OCI-LY7 (cell line): Measurements from ENCODE around the gene ZFP69B. TPM values are rescaled to one million over a fixed set of nuclear protein-coding genes. Genes with fewer than 3 reads are reported as not detected.

ENCODE experiments used
- BruUV-seq: library from RNA; stranded (reverse); fragments of 400-500 nt; replicated peaks from 2 replicates; lab custom pipeline; 2021; lab: Mats Ljungman, UMichigan
- CTCF ChIA-PET: fragments of 300-600 bp; sonication (Branson Sonifier 250); formaldehyde crosslinking; loops from one replicate; lab custom pipeline; 2022; ENCODE audit warnings: antibody characterized with exemption; ENCODE audit not compliant: unreplicated experiment; lab: Charles Lee
- POLR2A ChIA-PET: fragments of 300-600 bp; sonication (Branson Sonifier 250); formaldehyde crosslinking; loops from one replicate; lab custom pipeline; 2022; ENCODE audit warnings: antibody characterized with exemption; lab: Charles Lee
- DNase-seq: peaks from one replicate; pipeline ENCODE4 v3.0.0-alpha.2; 2015; ENCODE audit warnings: low spot score
- H2AFZ ChIP-seq: fragments of 200-600 bp; sonication (generic), shearing (Covaris generic); 2 replicates; pipeline ENCODE4 v1.6.1; 2014; ENCODE audit warnings: mild to moderate bottlenecking, antibody characterized with exemption, low read length, moderate library complexity
- H3K27ac ChIP-seq: fragments of 200-600 bp; sonication (generic); 2 replicates; pipeline ENCODE4 v1.5.1; 2014; ENCODE audit warnings: mixed run types, low read depth, mild to moderate bottlenecking, moderate library complexity, low read length, inconsistent platforms; ENCODE audit not compliant: poor library complexity, severe bottlenecking
- H3K36me3 ChIP-seq: fragments of 200-600 bp; sonication (generic); 2 replicates; pipeline ENCODE4 v1.6.1; 2014; ENCODE audit warnings: mild to moderate bottlenecking, antibody characterized with exemption, low read length, moderate library complexity, mixed read lengths; ENCODE audit not compliant: insufficient read depth
- H3K4me1 ChIP-seq: fragments of 200-600 bp; sonication (generic); 2 replicates; pipeline ENCODE4 v1.5.1; 2014; ENCODE audit warnings: mild to moderate bottlenecking, low read length; ENCODE audit not compliant: insufficient read depth, poor library complexity, severe bottlenecking
- H3K4me2 ChIP-seq: fragments of 200-600 bp; sonication (generic); 2 replicates; pipeline ENCODE4 v1.6.1; 2014; ENCODE audit warnings: mild to moderate bottlenecking, low read length
- H3K4me3 ChIP-seq: fragments of 200-600 bp; sonication (generic); 2 replicates; pipeline ENCODE4 v1.5.1; 2014; ENCODE audit warnings: mild to moderate bottlenecking, low read depth, low read length; ENCODE audit not compliant: poor library complexity, severe bottlenecking
- H3K79me2 ChIP-seq: fragments of 200-600 bp; sonication (generic); 2 replicates; pipeline ENCODE4 v1.6.1; 2016; ENCODE audit warnings: low read depth, mild to moderate bottlenecking, low read length, moderate library complexity, mixed read lengths; ENCODE audit not compliant: insufficient read depth
- H3K9me2 ChIP-seq: fragments of 200-600 bp; sonication (generic); 2 replicates; pipeline ENCODE4 v1.6.1; 2016; ENCODE audit warnings: mild to moderate bottlenecking, low read length, mixed read lengths; ENCODE audit not compliant: insufficient read depth
- H3K9me3 ChIP-seq: fragments of 200-600 bp; sonication (generic); 2 replicates; pipeline ENCODE4 v1.6.1; 2014; ENCODE audit warnings: mild to moderate bottlenecking, mixed run types, low read length, mixed read lengths
- H4K20me1 ChIP-seq: fragments of 200-600 bp; sonication (generic); 2 replicates; pipeline ENCODE4 v1.6.1; 2014; ENCODE audit warnings: mild to moderate bottlenecking, antibody characterized with exemption, low read length, moderate library complexity, mixed read lengths; ENCODE audit not compliant: insufficient read depth
- CTCF ChIP-seq: fragments of 200-600 bp; sonication (generic); conservative IDR thresholded peaks from 2 replicates; pipeline ENCODE4 v1.5.1; 2014; ENCODE audit warnings: mild to moderate bottlenecking, antibody characterized with exemption, low read length, moderate library complexity, mixed read lengths
- EZH2phosphoT487 ChIP-seq: fragments of 200-600 bp; sonication (generic); IDR thresholded peaks from 2 replicates; pipeline ENCODE4 v1.6.1; 2018; ENCODE audit warnings: low read depth, borderline replicate concordance, mild to moderate bottlenecking, mixed run types, antibody characterized with exemption, low read length, moderate library complexity, mixed read lengths
- intact Hi-C: fragments of 100-400 bp; cut with micrococcal nuclease; formaldehyde crosslinking; loops from one replicate; pipeline ENCODE4 v1.10.0; 2022; ENCODE audit not compliant: unreplicated experiment
- total RNA-seq, 2 experiments: library from RNA; depleted of rRNA in 1 of 2; stranded (reverse); fragments of >200 nt in 1 of 2; shearing (Covaris generic) in 1 of 2; gene quantifications; 2 replicates each; pipeline ENCODE4 v1.2.3, GENCODE V29; 2014 to 2022

ZFP69B gene
- total RNA-seq, 2 experiments from 2014 or later = 12.7 to 26.8 TPM

GRCh38 chr1:40411843-40412242 is 38.4 kb upstream of the ZFP69B start:
- BruUV-seq = no TSS peak
- Histone ChIP-seq H3K4me1 (no peaks in the 10 kb centered on the region), H3K4me2 (no peak overlapping the region), H3K9me3 (no peaks in the 10 kb centered on the region), H4K20me1 (no peaks in the 10 kb centered on the region), H3K27ac (no peak overlapping the region), H3K4me3 (no peak overlapping the region), H3K79me2 (peaks cover 15% of the 10 kb centered on the region), H3K36me3 (peaks cover 93% of the 10 kb centered on the region), H2AFZ (no peak overlapping the region), H3K9me2 (no peaks in the 10 kb centered on the region)
- TF ChIP-seq EZH2phosphoT487 (no peak), CTCF (no peak)
- DNase-seq = no peak
- CTCF ChIA-PET = no interaction called here
- intact Hi-C loops = no loop called here
- POLR2A ChIA-PET = interaction anchor here (0.6 to 1.4 kb wide), 4 partner anchors 33 to 224 kb away, joined by 3 to 4 read pairs (median 3); partner anchors contain the start of gene SMAP2

GRCh38 chr1:40413527-40414252 is 36.6 kb upstream of the ZFP69B start:
- TF ChIP-seq CTCF (no peak), EZH2phosphoT487 (no peak)
- BruUV-seq = no TSS peak
- Histone ChIP-seq H2AFZ (no peak overlapping the region), H4K20me1 (no peaks in the 10 kb centered on the region), H3K4me2 (no peak overlapping the region), H3K27ac (no peak overlapping the region), H3K9me3 (no peaks in the 10 kb centered on the region), H3K36me3 (peaks cover 98% of the 10 kb centered on the region), H3K4me3 (no peak overlapping the region), H3K79me2 (no peaks in the 10 kb centered on the region), H3K9me2 (no peaks in the 10 kb centered on the region), H3K4me1 (no peaks in the 10 kb centered on the region)
- DNase-seq = no peak
- intact Hi-C loops = no loop called here
- POLR2A ChIA-PET = no interaction called here
- CTCF ChIA-PET = no interaction called here

- ChIA-PET CTCF (no interaction called here), POLR2A (no interaction called here)
- H3K36me3 ChIP-seq = peaks cover 96% of the 10 kb centered on the region
- intact Hi-C loops = no loop called here
- H3K9me3 ChIP-seq = no peaks in the 10 kb centered on the region
- H3K4me2 ChIP-seq = no peak overlapping the region
- no peaks in the 10 kb centered on the region for H4K20me1 ChIP-seq
- H3K9me2 ChIP-seq = no peaks in the 10 kb centered on the region
- DNase-seq = no peak
- H3K79me2 ChIP-seq = no peaks in the 10 kb centered on the region
- no peak overlapping the region for H2AFZ ChIP-seq
- H3K4me1 ChIP-seq = no peaks in the 10 kb centered on the region
- TF ChIP-seq CTCF (no peak), EZH2phosphoT487 (no peak)
- no TSS peak for BruUV-seq
- H3K27ac ChIP-seq = no peak overlapping the region
- H3K4me3 ChIP-seq = no peak overlapping the region
These were observed 35.9 kb upstream of the ZFP69B start for GRCh38 chr1:40414331-40414730.
